HG03439 (cell line): Measurements from ENCODE around the gene PLEKHG5.

ENCODE experiments used
- ATAC-seq: cut with Tn5 transposase; IDR thresholded peaks from one replicate; pipeline ENCODE4 v1.9.1; 2021; ENCODE audit warnings: mild to moderate bottlenecking, moderate library complexity; ENCODE audit not compliant: unreplicated experiment

PLEKHG5 gene

DNA sequence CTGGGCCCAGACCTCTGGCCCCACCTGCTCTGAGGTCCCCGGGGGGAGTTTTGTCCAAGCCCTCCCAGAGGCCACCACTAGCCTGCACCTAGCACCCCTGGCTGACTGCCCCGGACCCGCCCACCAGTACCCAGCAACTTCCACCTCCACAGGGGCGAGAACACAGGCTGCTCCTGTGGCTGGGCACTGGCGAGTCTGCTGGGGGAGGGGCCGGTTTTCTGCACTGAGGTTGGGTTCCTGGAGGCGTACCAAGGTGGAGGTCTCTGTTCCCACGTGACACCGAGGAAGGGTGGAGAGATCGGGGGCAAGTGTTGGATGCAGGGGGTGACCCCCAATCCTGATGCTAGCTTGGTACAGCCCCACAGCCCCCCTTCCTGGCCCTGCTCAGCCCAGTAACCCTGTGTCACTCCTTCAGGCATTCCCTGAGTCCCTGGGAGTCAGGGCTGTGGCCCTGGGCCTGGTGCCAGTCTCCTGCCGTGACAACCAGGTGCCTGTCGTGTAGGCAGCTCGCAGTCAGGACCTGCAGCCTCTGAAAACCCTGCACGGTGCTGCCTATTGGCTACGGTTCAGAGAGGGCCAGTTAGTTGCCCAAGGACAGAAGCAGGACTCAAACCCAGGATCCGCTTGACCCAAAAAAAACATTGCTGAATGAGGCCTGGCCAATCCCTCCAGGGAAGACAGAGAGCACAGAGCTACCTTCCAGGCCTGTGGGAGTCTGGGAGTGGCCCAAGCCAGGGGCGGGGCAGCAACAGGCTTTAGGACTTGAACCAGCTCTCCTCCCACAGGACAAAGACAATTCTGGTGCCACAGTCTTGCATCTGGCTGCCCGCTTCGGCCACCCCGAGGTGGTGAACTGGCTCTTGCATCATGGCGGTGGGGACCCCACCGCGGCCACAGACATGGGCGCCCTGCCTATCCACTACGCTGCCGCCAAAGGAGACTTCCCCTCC lies 63.8 kb downstream of the PLEKHG5 start:
- ATAC-seq = no peak

DNA sequence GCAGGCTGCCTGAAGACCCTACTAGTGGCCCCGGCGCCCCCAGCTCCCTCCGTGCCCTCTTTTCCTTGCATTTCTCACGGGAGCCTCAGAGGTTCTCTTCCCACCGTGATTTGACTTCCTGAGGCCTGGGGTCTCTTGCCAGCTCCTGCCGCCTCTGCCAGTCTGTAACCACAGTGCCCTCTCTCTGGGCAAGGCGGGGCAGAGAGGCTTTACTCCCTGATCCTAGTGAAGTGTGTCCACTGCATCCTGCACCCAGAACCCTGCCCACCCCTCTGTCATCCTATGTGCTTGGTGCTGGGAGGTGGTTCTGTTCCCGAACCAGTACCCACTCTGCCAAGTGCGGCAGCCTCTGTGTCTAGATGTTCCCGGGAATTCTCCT lies 64.5 kb downstream of the PLEKHG5 start:
- ATAC-seq = no peak

DNA sequence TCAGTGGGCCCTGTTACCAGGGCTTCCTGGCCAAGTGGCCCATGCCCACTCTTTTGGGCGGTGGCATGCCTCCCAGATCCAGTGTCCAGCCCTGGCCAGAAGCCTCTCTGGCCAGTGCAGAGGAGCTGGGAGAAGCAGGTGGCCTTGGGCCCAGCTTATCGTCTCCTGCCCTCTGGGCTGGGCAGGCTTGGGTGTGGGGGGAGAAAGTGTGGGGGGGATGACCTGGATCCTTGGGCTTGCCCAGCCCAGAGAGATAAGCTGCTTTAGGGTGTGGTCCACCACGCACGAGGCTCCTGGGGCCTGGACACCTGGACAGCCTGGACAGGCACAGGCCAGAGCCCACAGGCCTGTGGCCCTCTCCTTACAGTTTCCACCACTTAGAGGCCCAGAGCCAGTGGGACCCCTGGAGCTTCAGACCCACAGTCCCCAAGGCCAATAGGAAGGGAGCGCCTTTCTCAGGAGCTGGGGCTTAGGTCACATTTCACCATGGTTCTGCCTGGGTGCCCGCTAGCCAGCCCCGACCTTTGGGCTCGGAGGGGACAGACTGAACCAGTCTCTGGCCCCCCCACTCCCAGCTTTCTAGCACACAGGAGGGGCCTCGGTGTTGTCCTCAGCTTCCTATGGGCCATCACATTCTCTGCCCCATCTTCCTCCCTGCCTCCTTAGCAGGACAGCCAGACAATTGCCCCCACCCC lies 65.0 kb downstream of the PLEKHG5 start:
- ATAC-seq = no peak

DNA sequence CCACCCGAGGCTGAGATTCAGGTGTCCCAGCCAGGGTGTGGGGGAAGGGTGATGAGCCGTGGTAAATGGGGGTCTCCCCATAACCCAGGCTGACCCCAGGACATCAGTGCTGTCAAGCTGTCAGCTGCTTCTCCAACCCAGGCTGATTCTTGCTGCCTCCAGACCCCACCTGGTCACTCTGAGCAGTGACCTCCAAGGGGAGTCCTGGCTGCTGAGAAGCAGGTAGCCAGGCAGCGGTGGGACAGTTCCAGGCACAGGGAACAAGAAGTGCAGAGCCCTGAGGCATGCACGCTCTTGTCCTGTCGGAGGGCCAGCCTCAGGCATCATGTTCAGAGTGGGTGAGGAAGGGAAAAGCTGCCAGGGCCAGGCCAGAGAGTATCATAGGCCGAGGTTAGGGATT lies 65.8 kb downstream of the PLEKHG5 start:
- ATAC-seq = no peak

DNA sequence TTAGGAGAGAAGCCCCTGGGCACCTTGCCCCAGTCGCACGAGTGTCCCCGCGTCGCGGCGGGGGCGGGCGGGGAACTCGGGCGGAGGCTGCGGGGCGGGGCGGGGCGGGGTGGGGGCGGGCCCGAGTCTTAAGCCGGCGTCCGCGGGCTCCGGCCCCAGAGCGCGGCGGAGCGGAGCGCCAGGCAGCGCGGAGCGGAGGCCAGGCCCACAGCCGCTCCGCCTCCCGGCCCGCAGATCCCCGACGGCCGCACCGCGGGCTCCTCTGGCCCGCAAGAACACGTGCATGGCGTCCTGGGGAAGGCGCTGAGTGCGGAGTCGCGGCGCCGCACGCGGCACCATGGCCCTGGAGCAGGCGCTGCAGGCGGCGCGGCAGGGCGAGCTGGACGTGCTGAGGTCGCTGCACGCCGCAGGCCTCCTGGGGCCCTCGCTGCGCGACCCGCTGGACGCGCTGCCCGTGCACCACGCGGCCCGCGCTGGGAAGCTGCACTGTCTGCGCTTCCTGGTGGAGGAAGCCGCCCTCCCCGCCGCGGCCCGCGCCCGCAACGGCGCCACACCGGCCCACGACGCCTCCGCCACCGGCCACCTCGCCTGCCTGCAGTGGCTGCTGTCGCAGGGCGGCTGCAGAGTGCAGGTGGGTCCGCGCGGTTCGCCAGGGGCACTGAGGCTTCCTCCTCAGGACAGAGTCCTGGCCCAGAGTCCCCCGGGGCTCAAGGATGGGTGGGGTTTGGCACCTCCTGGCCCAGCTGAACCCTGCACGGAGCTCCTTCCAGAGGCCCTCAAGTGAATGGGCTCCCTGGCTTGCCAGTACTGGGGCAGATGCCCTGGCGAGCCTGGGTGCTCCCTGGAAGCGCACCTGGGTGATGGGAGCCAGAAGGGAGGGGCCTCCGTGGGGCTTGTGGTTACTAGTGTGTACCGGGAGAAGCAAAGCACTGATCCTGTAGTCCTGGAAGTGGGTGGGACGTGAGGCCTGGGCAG lies 66.6 kb downstream of the PLEKHG5 start, which contains the start of gene ESPN:
Gene ESPN, plus strand, starts transcription at position 158 of the 975 bp plus-strand sequence. Its CDS starts 180 bp downstream, at position 338.
- ATAC-seq = no peak

DNA sequence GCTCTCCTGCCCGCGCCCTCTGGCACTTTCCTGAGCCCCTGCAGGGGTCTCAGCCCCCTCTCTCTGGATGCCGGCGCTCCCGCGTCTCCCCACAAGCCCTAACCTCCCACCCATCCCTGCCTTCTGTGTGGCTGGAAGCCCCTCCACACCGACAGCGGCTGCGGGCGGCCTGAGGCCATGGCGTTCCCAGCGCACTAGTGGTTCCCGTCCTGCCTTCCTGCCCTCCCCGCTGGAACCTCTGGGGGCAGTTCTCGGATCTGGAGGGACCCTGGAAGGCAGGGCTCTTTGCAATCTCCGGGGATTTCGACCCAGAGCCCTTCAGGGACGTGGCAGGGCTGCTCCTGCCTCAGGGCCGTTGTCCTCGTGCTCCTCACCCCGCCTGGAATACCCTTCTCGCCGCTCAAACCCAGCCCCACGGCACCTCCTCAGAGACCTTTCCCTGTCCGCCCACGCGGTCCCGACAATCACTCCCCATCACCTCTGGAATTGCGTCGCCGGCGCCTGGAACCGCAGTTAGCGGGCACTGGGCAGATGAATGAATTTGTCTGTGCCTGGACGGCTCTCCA lies 67.4 kb downstream of the PLEKHG5 start:
- no peak for ATAC-seq

DNA sequence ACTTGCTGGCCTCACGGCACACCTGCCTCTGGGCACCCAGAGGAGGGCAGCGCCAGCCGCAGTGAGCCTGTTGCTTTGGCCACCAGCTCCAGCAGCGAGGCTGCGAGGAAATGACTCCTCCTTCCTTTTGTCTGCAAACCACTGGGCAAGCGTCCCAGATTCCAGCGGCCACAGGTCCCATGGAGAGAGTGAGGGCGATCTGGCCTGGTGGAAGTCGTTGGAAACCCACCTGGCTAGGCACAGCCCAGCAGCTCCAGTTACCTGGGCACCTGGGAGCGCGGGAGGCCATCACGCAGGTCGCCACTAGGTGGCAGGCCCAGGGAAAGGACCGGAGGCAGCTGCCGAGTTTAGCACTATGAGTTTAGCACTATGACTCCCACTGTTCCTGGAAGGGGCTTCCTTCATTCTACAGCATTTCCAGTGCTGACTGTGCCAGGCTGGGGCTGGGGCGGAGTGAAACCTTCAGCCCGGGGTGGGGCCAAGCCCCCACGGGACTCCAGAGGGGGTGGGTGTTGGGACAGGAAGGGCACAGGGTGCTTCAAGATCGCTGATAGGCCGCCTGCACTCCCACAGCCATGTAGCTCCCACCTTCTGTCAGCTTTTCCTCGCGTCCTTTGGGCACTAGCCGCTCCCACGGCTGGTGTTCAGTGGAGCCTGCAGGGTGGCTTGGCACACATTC lies 68.0 kb downstream of the PLEKHG5 start:
- no peak for ATAC-seq

DNA sequence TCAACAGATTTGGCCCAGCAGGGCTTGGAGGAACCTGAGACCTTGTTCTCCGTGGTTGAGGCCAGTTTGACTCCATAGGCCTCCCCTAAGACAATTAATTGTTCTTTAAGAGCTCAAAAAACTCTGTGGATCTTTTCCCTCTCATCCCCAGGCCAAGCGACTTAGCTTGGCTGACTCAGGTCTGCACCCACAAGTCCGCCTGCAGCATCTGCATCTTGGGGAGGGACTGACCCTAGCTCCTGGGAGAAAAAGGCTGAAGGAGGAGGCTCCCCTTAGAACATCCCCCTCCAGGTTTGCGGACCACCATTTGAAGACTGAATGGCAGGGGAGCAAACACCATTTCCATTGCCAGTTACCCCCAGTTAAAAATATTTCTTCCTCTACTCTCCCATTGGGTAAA lies 70.2 kb downstream of the PLEKHG5 start:
- no peak for ATAC-seq

DNA sequence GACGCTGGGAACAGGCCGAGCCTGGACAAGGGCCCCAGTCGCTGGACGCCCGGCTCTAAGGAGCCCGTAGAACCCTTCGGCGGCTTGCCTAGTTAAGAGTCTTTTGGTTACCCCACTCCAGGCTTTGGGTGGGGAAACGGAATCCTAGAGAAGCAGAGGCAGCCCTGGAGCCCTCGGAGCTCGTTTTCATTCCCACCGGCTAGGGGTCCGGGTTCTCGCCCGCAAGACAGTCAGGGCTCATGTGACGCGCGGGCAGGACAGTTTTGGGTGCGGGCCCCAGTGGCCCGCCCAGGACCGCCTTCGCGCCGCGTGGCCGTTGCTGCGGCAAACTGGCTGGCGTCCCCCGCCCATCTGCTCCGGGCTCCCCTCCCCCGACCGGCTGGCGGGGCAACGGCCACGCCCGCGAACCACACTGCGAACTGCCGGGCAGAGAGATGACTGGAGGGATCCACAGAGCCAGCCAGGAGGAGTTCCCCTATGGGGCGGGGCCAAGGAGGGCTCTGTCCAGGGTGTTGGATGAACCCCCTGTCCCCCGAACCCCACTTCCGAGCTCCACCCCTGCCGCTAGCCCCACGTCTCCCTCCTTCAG lies 70.9 kb downstream of the PLEKHG5 start:
- ATAC-seq = no peak

DNA sequence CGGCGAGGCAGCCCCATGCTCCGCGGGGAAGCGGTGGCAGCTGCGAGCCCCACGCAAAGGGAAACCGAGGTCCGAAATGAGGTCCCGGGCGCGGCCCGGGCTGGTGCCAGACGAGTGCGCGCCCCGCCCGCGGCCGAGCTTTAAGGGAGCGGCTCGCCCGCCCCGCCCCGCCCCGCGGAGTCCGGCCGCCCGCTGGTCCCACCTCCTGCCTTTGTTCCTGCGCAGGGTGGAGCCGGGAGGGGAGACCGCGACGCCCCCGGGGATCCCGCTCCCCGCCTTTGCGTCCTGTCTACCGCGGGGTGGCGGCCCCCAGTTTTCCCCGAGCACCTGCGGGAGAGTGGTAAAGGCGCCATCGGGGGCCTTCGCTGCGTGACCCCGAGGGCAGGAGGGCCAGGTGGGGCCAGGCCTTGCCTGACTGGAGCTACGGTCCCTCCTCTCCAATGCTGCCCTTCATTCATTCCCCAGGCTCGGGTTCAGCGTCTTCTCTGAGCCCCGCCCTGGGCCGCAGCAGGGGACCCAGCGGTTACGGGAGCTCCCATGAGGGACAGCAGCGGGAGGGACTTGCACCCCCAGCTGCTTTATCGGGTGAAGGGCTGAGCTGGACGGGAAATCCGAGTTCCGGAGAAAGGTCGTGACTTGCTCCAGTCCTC lies 71.5 kb downstream of the PLEKHG5 start, which contains the start of gene HES2:
Gene HES2, minus strand, starts transcription at position 116 of the 650 bp plus-strand sequence. Its CDS starts 99 bp downstream, at position 17.
- no peak for ATAC-seq

DNA sequence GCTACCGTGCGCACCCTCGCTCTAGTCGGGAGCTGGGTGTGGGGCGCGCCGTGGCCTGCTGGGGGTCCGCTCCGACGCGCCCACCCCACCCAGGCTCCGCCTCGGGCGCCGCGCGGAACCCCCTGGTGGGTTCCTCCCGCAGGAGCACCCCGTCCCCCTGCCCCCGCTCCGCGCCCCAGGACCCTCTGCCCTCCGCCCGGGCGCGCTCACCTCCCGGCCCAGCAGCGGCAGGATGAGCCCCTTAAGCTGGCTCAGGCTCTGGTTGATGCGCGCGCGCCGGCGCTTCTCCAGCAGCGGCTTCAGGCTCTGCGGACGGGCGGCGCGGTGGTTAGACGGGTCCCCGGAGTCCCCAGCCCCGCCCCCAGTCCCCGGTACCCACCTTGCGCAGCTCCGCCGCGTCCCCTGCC lies 72.1 kb downstream of the PLEKHG5 start:
- ATAC-seq = no peak

DNA sequence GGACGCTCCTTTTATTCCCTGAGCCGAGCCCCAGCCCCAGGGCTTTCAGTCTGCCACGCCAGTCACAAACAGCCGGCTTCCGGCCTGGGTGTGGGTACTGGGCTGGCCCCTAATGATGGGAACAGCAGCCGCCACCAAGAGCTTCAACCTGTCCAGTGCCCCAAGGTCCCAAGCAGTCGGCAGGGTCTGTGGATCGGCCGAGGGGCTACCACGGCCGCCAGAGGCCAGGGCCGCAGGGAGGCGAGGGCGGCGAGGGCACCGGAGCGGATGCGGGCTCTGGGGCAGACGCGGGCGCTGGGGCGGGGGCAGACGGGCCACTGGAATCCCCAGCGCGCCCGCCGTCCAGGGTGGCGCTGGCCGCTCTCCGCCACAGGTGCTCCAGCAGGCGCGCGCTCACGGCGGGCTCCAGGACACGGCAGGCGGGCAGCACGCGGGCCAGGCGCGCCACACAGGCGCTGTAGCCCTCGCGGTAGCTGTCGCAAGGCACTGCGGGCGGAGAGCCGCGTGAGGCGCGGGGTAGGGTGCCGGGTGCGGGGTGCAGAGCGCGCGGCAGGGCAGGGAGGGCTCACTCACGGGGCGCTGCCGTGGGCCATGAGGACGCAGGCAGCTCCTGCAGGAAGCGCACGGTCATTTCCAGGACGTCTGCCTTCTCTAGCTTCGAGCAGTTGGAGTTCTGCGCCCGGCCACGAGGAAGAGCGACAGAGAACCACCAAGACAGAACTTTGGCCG lies 72.6 kb downstream of the PLEKHG5 start:
- no peak for ATAC-seq

DNA sequence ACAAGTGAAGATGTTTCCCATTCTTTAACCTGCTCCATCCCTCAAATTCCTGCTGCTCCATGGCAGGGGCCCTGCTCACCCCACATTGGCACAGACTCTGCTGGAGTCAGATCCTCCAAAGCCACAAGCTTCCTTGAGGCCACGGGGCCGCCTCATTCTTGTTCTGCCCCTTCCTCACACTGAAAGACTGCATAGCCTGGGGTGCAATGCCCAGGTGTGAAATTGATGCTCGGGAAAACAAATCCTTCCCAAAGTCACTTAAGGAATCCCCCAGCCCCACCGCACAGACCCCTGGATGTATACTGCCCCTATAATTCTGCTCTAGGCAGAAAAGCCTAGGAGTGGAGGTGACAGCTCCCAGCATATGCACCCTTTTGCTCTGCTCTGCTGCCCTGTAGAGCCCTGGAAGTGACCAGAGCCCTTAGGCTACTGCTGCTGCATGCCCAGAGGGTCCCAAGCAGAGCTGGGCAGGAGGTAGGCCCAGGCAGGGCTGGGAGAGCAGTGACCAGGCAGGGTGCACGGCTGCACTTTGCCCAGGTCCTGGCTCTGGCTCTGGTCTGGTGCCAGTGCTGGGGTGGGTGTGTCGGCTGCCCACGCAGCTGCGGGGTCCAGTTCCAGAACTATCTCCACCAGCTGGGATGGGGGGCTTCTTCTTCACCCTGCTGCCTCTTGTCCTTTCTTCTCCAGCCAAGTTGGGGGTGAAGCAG lies 73.4 kb downstream of the PLEKHG5 start:
- ATAC-seq = no peak
